ENCODE measurements around the gene GRB10. TPM values are rescaled to one million over a fixed set of nuclear protein-coding genes. Genes with fewer than 3 reads are reported as not detected.

Gene GRB10
- total RNA-seq, 4 donors from 2014 or later: 32.1 to 50.3 (median 38.1) TPM

GRCh38 chr7:50817561-50817960 lies 34.9 kb upstream of the GRB10 start:
- H3K9me3 ChIP-seq: no peaks in the 10 kb centered on the region
- no peaks in the 10 kb centered on the region for H3K4me1 ChIP-seq

DNA sequence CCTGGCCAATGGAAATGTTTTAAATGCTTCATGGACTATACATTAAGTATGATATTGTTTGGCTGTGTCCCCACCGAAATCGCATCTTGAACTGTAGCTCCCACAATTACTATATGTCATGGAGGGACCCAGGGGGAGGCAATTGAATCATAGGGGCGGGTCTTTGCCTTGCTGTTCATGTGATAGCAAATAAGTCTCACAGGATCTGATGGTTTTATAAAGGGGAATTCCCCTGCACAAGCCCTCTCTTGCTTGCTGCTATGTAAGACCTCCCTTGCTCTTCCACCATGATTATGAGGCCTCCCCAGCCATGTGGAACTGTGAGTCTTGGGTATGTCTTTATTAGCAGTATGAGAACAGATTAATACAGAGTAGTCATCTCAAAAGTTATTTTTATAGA lies 32.4 kb upstream of the GRB10 start:
- Histone ChIP-seq H3K4me3 (no peak overlapping the region), H3K36me3 (no peaks in the 10 kb centered on the region), H3K27ac (no peak overlapping the region), H3K4me1 (no peaks in the 10 kb centered on the region), H3K27me3 (no peaks in the 10 kb centered on the region), H3K9me3 (no peaks in the 10 kb centered on the region)
- no peak for TF ChIP-seq POLR2A (IDR thresholded peaks at IDR 0.05)
- no peak for TF ChIP-seq CTCF (IDR thresholded peaks at IDR 0.05)
- no peak for DNase-seq

More at GRCh38 chr7:50817561-50817960, 34.9 kb upstream of the GRB10 start:
- DNase-seq: no peak
- Histone ChIP-seq H3K27ac (no peak overlapping the region), H3K4me3 (no peak overlapping the region), H3K36me3 (no peaks in the 10 kb centered on the region), H3K27me3 (no peaks in the 10 kb centered on the region)
- no peak for TF ChIP-seq POLR2A (IDR thresholded peaks at IDR 0.05)
- no peak for TF ChIP-seq CTCF (IDR thresholded peaks at IDR 0.05)

DNA sequence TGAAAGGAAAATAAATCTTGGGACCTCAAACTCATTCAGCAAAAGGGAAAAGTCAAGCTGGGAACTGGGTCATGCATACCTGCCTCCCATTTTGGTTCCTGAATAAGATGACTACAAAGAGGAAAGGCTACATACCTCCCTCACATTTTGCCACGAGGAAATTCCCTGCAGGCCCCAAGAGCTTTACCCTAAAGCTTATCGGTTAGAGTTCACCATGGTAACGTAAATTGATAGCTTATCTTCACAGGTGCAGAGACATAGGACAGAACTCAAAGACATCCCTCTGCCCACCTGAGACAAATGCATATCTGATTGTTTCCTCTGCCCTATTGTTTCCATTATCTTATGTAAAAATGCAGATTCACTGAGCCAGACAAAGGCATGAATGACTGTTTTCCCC lies 31.5 kb upstream of the GRB10 start:
- H3K4me3 ChIP-seq: no peak overlapping the region
- no peaks in the 10 kb centered on the region for H3K27me3 ChIP-seq
- no peak overlapping the region for H3K27ac ChIP-seq
- TF ChIP-seq CTCF (IDR thresholded peaks at IDR 0.05) (no peak), POLR2A (IDR thresholded peaks at IDR 0.05) (no peak)
- no peaks in the 10 kb centered on the region for H3K36me3 ChIP-seq
- H3K4me1 ChIP-seq: no peaks in the 10 kb centered on the region
- DNase-seq: no peak
- no peaks in the 10 kb centered on the region for H3K9me3 ChIP-seq

- no peak for TF ChIP-seq POLR2A (IDR thresholded peaks at IDR 0.05)
- no peak for TF ChIP-seq CTCF (IDR thresholded peaks at IDR 0.05)
- Histone ChIP-seq H3K27ac (no peak overlapping the region), H3K27me3 (no peaks in the 10 kb centered on the region), H3K9me3 (no peaks in the 10 kb centered on the region), H3K36me3 (no peaks in the 10 kb centered on the region), H3K4me1 (no peaks in the 10 kb centered on the region), H3K4me3 (no peak overlapping the region)
- peak in 2 of 3 donors; percentile 73 to 83 for DNase-seq
These were observed 30.3 kb upstream of the GRB10 start for GRCh38 chr7:50812841-50813475.

DNA sequence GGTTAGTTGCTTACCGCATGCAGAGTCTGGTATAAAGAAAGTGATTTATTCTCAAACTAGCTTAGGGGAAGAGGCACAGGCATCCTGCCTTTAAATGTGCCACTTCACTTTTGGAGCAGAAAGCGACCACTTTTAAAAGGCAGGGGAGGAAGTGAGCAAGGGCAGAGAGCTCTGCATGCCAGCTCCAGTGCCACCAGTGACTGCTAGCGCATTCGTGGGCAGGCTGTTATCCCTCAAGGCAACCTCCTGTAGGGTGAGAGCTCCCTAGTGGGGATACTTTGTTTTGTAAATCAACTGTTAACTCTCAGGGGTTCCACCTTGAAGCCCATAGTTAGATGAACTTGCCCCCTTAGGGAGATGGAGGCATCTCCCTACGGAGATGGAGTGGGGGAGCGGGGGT lies 29.4 kb upstream of the GRB10 start:
- no peaks in the 10 kb centered on the region for H3K4me1 ChIP-seq
- H3K9me3 ChIP-seq: no peaks in the 10 kb centered on the region
- H3K4me3 ChIP-seq: no peak overlapping the region
- H3K27ac ChIP-seq: no peak overlapping the region
- H3K27me3 ChIP-seq: no peaks in the 10 kb centered on the region
- no peak for TF ChIP-seq CTCF (IDR thresholded peaks at IDR 0.05)
- TF ChIP-seq POLR2A (IDR thresholded peaks at IDR 0.05): no peak
- no peaks in the 10 kb centered on the region for H3K36me3 ChIP-seq
- no peak for DNase-seq

All from Peyer's patch (tissue), 4 donors.